Fibroblast of lung (primary cell): ENCODE measurements around the gene PLXNA1. TPM values are rescaled to one million over a fixed set of nuclear protein-coding genes. Genes with fewer than 3 reads are reported as not detected.

ENCODE experiments used
- DNase-seq, 2 donors: peaks; one replicate each; pipeline versions ENCODE4 v3.0.0 to v3.0.0-alpha.2; 2010; ENCODE audit warnings: low read depth in 2 of 2
- H2AFZ ChIP-seq: 2 replicates; pipeline ENCODE4 v1.5.1; 2012; ENCODE audit warnings: low read length, control low read depth, inconsistent platforms
- H3K27ac ChIP-seq: 2 replicates; pipeline ENCODE4 v1.5.1; 2011; ENCODE audit warnings: low read length, control low read depth; ENCODE audit not compliant: insufficient read depth
- H3K27me3 ChIP-seq: 2 replicates; pipeline ENCODE4 v1.5.1; 2011; ENCODE audit warnings: mild to moderate bottlenecking, low read length; ENCODE audit not compliant: control insufficient read depth, insufficient read depth
- H3K36me3 ChIP-seq: 2 replicates; pipeline ENCODE4 v1.5.1; 2011; ENCODE audit warnings: low read length; ENCODE audit not compliant: control insufficient read depth, insufficient read depth
- H3K4me1 ChIP-seq: 2 replicates; pipeline ENCODE4 v1.5.1; 2011; ENCODE audit warnings: low read length; ENCODE audit not compliant: control insufficient read depth, insufficient read depth; ENCODE audit errors: extremely low read depth
- H3K4me2 ChIP-seq: 2 replicates; pipeline ENCODE4 v1.5.1; 2011; ENCODE audit warnings: low read length, control low read depth; ENCODE audit not compliant: insufficient read depth; ENCODE audit errors: extremely low read depth
- H3K4me3 ChIP-seq, 4 experiments: fragments of 200-600 bp in 1 of 4; sonication (generic) in 1 of 4; replicated peaks in 1 of 4; 2 replicates each; pipeline ENCODE4 v1.5.1; 2011 to 2016; ENCODE audit warnings: low read length in 4 of 4, low read depth in 3 of 4, mild to moderate bottlenecking in 3 of 4, control low read depth in 2 of 4, inconsistent platforms in 1 of 4, mixed read lengths in 1 of 4; ENCODE audit not compliant: insufficient read depth in 1 of 4; ENCODE audit errors: control extremely low read depth in 1 of 4
- H3K79me2 ChIP-seq: 2 replicates; pipeline ENCODE4 v1.5.1; 2012; ENCODE audit warnings: mild to moderate bottlenecking, low read length, inconsistent platforms; ENCODE audit not compliant: control insufficient read depth, insufficient read depth
- H3K9ac ChIP-seq: 2 replicates; pipeline ENCODE4 v1.5.1; 2011; ENCODE audit warnings: mild to moderate bottlenecking, low read length, control low read depth; ENCODE audit not compliant: insufficient read depth
- H3K9me3 ChIP-seq: 2 replicates; pipeline ENCODE4 v1.5.1; 2012; ENCODE audit warnings: low read depth, low read length; ENCODE audit not compliant: control insufficient read depth, insufficient read depth
- H4K20me1 ChIP-seq: 2 replicates; pipeline ENCODE4 v1.5.1; 2011; ENCODE audit warnings: low read length; ENCODE audit not compliant: control insufficient read depth, insufficient read depth; ENCODE audit errors: extremely low read depth
- CTCF ChIP-seq, 2 donors: IDR thresholded peaks in 1 of 2; conservative IDR thresholded peaks in 1 of 2; 1 replicate in 1 of 2; 2 replicates in 1 of 2; pipeline ENCODE4 v1.5.1; 2011 to 2012; ENCODE audit warnings: low read length in 2 of 2, control low read depth in 1 of 2, inconsistent platforms in 1 of 2, low read depth in 1 of 2, mild to moderate bottlenecking in 1 of 2
- EZH2 ChIP-seq: IDR thresholded peaks from 2 replicates; pipeline ENCODE4 v1.5.1; 2012; ENCODE audit warnings: low read length, control low read depth, mild to moderate bottlenecking; ENCODE audit errors: missing control alignments
- polyA plus RNA-seq, 2 donors: library from polyadenylated mRNA; depleted of rRNA in 1 of 2; stranded (reverse) in 1 of 2; unstranded in 1 of 2; fragments of >200 nt; gene quantifications; 2 replicates each; pipeline ENCODE4 v1.2.1, GENCODE V29; 2011 to 2012; ENCODE audit warnings: missing spikeins in 1 of 2
- total RNA-seq: library from RNA; depleted of rRNA; stranded (reverse); fragments of >200 nt; gene quantifications from 2 replicates; pipeline ENCODE4 v1.2.1, GENCODE V29; 2014

The PLXNA1 gene
- total and polyA plus RNA-seq, 2 donors (not counting 1 experiment from before 2014, with no cell fraction given): 21.1 to 48.6 TPM

GRCh38 chr3:126955004-126955790 lies 27.7 kb upstream of the PLXNA1 start:
- Histone ChIP-seq H2AFZ (no peak overlapping the region), H3K4me2 (no peak overlapping the region), H3K9me3 (no peaks in the 10 kb centered on the region), H3K4me3 (no peak overlapping the region), H3K9ac (no peak overlapping the region), H3K27ac (no peak overlapping the region), H3K79me2 (no peaks in the 10 kb centered on the region), H4K20me1 (no peaks in the 10 kb centered on the region), H3K27me3 (no peaks in the 10 kb centered on the region), H3K36me3 (no peaks in the 10 kb centered on the region), H3K4me1 (no peaks in the 10 kb centered on the region)
- DNase-seq: no peak
- TF ChIP-seq CTCF (conservative IDR thresholded peaks at IDR 0.05 in 1 of 2, IDR thresholded peaks at IDR 0.05 in 1 of 2; ENCODE audit: low read depth in 1 of 2, low read length in 2 of 2): no peak
- no peak for TF ChIP-seq EZH2

- Histone ChIP-seq H3K36me3 (no peaks in the 10 kb centered on the region), H3K27me3 (no peaks in the 10 kb centered on the region), H3K4me1 (peaks cover 4% of the 10 kb centered on the region), H3K9ac (no peak overlapping the region), H3K79me2 (no peaks in the 10 kb centered on the region), H2AFZ (no peak overlapping the region), H3K4me2 (no peak overlapping the region), H3K27ac (no peak overlapping the region), H3K4me3 (no peak overlapping the region), H4K20me1 (no peaks in the 10 kb centered on the region), H3K9me3 (no peaks in the 10 kb centered on the region)
- no peak for TF ChIP-seq CTCF (conservative IDR thresholded peaks at IDR 0.05 in 1 of 2, IDR thresholded peaks at IDR 0.05 in 1 of 2; ENCODE audit: low read depth in 1 of 2, low read length in 2 of 2)
- no peak for TF ChIP-seq EZH2
- DNase-seq: no peak
These were observed 26.6 kb upstream of the PLXNA1 start for GRCh38 chr3:126956361-126956760.

- Histone ChIP-seq H2AFZ (no peak overlapping the region), H3K27me3 (no peaks in the 10 kb centered on the region), H3K36me3 (no peaks in the 10 kb centered on the region), H3K79me2 (no peaks in the 10 kb centered on the region), H3K4me1 (peaks cover 4% of the 10 kb centered on the region), H3K27ac (no peak overlapping the region), H3K9me3 (no peaks in the 10 kb centered on the region), H3K4me3 (no peak overlapping the region), H3K9ac (no peak overlapping the region), H4K20me1 (no peaks in the 10 kb centered on the region), H3K4me2 (no peak overlapping the region)
- DNase-seq: no peak
- TF ChIP-seq CTCF (conservative IDR thresholded peaks at IDR 0.05 in 1 of 2, IDR thresholded peaks at IDR 0.05 in 1 of 2; ENCODE audit: low read depth in 1 of 2, low read length in 2 of 2) (no peak), EZH2 (no peak)
These were observed 25.9 kb upstream of the PLXNA1 start for GRCh38 chr3:126956866-126957650.
